ENCODE results near the gene CNEP1R1.

DNA sequence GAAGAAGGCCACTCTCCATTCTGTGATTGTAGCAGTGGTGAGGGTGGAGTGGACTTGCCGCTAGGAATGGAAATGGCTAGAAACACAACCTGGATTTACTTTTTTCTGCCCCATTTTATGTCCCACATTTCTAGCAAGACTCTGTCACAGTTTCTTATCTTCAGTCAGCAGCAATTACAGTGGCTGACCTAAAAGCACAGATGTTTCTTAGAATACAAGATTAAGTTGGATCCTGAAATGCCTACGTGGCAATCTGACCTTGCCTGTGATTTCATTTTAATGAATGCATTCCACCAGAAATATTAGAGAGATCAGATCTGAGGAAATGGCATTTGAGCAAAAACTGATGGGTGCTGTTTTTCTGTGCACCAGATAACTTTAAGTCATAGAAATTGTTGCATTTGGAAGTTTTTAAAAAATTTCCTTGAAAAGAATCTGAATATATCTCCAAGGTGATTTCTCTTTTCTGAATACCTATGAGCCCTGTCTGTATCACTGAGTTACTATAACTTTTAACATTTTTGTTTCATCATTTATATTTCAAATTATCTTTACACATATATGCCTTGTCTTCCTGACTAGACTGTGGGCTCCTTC is 46.1 kb downstream of the CNEP1R1 start:
- no peak for TF ChIP-seq POLR2A (IDR thresholded peaks at IDR 0.05; ENCODE audit: low read length)
- no peak for TF ChIP-seq RFX5 (IDR thresholded peaks at IDR 0.05)
- no peak for TF ChIP-seq CBX2 (IDR thresholded peaks at IDR 0.05; ENCODE audit: borderline replicate concordance, low read depth)
- TF ChIP-seq RAD21 (conservative IDR thresholded peaks at IDR 0.05 in 1 of 2, IDR thresholded peaks at IDR 0.05 in 1 of 2), result no peak
